Spleen (tissue), 11 donors: ENCODE measurements around the gene AMN. TPM values are rescaled to one million over a fixed set of nuclear protein-coding genes. Genes with fewer than 3 reads are reported as not detected.

Experiments
- DNase-seq: peaks from one replicate; pipeline ENCODE4 v3.0.0-alpha.2; 2020
- H3K27ac ChIP-seq, 8 donors: fragments of 200-600 bp; sonication (generic) in 7 of 8; 1 replicate in 4 of 8; 2 replicates in 4 of 8; pipeline versions ENCODE4 v1.5.0 to v1.8.0; 2016 to 2021; ENCODE audit warnings: inconsistent platforms in 4 of 8, mild to moderate bottlenecking in 4 of 8, moderate library complexity in 1 of 8
- H3K27me3 ChIP-seq, 7 donors: fragments of 200-600 bp; sonication (generic) in 6 of 7; replicated peaks in 1 of 7; 1 replicate in 4 of 7; 2 replicates in 3 of 7; pipeline versions ENCODE4 v1.5.0 to v1.8.0; 2016 to 2021; ENCODE audit warnings: inconsistent platforms in 3 of 7, mild to moderate bottlenecking in 1 of 7
- H3K36me3 ChIP-seq, 6 donors: fragments of 200-600 bp; sonication (generic) in 5 of 6; 1 replicate in 4 of 6; 2 replicates in 2 of 6; pipeline versions ENCODE4 v1.5.0 to v1.8.0; 2016 to 2021; ENCODE audit warnings: inconsistent platforms in 2 of 6
- H3K4me1 ChIP-seq, 6 donors: fragments of 200-600 bp; sonication (generic) in 5 of 6; 1 replicate in 3 of 6; 2 replicates in 3 of 6; pipeline versions ENCODE4 v1.5.0 to v1.8.0; 2016 to 2021; ENCODE audit warnings: inconsistent platforms in 3 of 6
- H3K4me3 ChIP-seq, 8 donors: fragments of 200-600 bp; sonication (generic) in 7 of 8; 1 replicate in 4 of 8; 2 replicates in 4 of 8; pipeline versions ENCODE4 v1.5.0 to v1.8.0; 2016 to 2021; ENCODE audit warnings: inconsistent platforms in 4 of 8, mild to moderate bottlenecking in 4 of 8, moderate library complexity in 2 of 8
- H3K9me3 ChIP-seq, 8 donors: fragments of 200-600 bp; sonication (generic) in 7 of 8; 1 replicate in 4 of 8; 2 replicates in 4 of 8; pipeline versions ENCODE4 v1.5.0 to v1.8.0; 2016 to 2021; ENCODE audit warnings: inconsistent platforms in 4 of 8
- CTCF ChIP-seq, 11 experiments: fragments of 200-600 bp in 7 of 11; fragments of 450-650 bp in 4 of 11; sonication (generic) in 4 of 11; IDR thresholded peaks in 8 of 11; conservative IDR thresholded peaks in 3 of 11; 1 replicate in 7 of 11; 2 replicates in 4 of 11; pipeline versions ENCODE4 v1.4.0 to v1.8.0; 2016 to 2021; ENCODE audit warnings: antibody characterized with exemption in 11 of 11, inconsistent platforms in 4 of 11, mild to moderate bottlenecking in 1 of 11
- POLR2A ChIP-seq, 3 donors: fragments of 450-650 bp; IDR thresholded peaks; one replicate each; pipeline ENCODE4 v1.5.1; 2017; ENCODE audit warnings: antibody characterized with exemption in 3 of 3, mild to moderate bottlenecking in 1 of 3
- POLR2AphosphoS5 ChIP-seq, 3 donors: sonication (generic); formaldehyde crosslinking; IDR thresholded peaks; one replicate each; pipeline ENCODE4 v1.5.1; 2017; ENCODE audit warnings: antibody characterized with exemption in 3 of 3
- WGBS, 5 donors: extraction: QIAGEN DNeasy Blood & Tissue Kit in 3 of 5; methylation state at CpG; one replicate each; pipeline versions ENCODE4 v1.1.5 to v1.1.7; 2013 to 2018; 5-methylcytosine and 5-hydroxymethylcytosine counted together
- intact Hi-C: fragments of 100-400 bp; cut with DNase I; formaldehyde crosslinking; loops from one replicate; pipeline ENCODE4 v1.15.0; 2023; ENCODE audit warnings: low total_unique reads
- polyA plus RNA-seq, 3 donors: library from polyadenylated mRNA; stranded (reverse); fragments of 200-250 nt; gene quantifications; one replicate each; pipeline ENCODE4 v1.2.1, GENCODE V29; 2013
- total RNA-seq, 7 donors: library from RNA; depleted of rRNA in 3 of 7; stranded (reverse); fragments of >200 nt in 3 of 7; fragmentation: NEBNext Ultra II Directional in 4 of 7; extraction: Animal tissue kit (Norgen Biotek cat#: 25700) in 4 of 7; gene quantifications; one replicate each; pipeline versions ENCODE4 v1.1.0 to v1.2.1, GENCODE V29; 2016 to 2021
- donor health status: healthy with polysubstance abuse.
- donor health status: DM: no; HTN: no; CAD: no; lungs with moderate emphysema.
- donor health status: DM: no; HTN: no; CAD: no.
- donor health status: Bipolar disorder and iron deficiency.
- donor health status: healthy.
- donor health status: DM: no; HTN: no; CAD: no.
- donor health status: DM: yes; HTN: yes; CAD: no.

Gene AMN
- total and polyA plus RNA-seq, 10 donors: 0.65 to 3.0 (median 2.2) TPM

GRCh38 chr14:102980409-102980810 is 57.9 kb downstream of the AMN start:
- Histone ChIP-seq H3K27me3 (no peaks in the 10 kb centered on the region), H3K4me1 (peaks cover 0 to under 1% (median 0%) of the 10 kb centered on the region in 6 donors), H3K9me3 (no peaks in the 10 kb centered on the region), H3K4me3 (no peak overlapping the region), H3K27ac (peak overlapping the region in 1 of 8 donors; percentile 10), H3K36me3 (peaks cover 0 to 100% (median 52%) of the 10 kb centered on the region in 6 donors)
- intact Hi-C loops: no loop called here
- TF ChIP-seq POLR2AphosphoS5 (IDR thresholded peaks at IDR 0.05) (no peak), POLR2A (IDR thresholded peaks at IDR 0.05) (no peak), CTCF (IDR thresholded peaks at IDR 0.05 in 8 of 11, conservative IDR thresholded peaks at IDR 0.05 in 3 of 11) (no peak)
- peak; percentile 39 for DNase-seq
- 74 to 86% (median 75%) methylated on average over 8 of the region's 8 CpGs for WGBS, 5 donors

Other genes starting within 250 kb of the AMN start
- 10 to 100 TPM; 32.8 to 61.5 (median 43.5) TPM for gene TRAF3, start 145.2 kb upstream of the AMN start, total RNA-seq
- gene TRAF3, start 145.2 kb upstream of the AMN start, polyA plus RNA-seq: 10 to 100 TPM; 11.1 to 14.5 (median 12.0) TPM
- gene CDC42BPB, start 134.9 kb downstream of the AMN start, total RNA-seq: 10 to 100 TPM; 40.2 to 94.5 (median 79.6) TPM
- gene CDC42BPB, start 134.9 kb downstream of the AMN start, polyA plus RNA-seq: 10 to 100 TPM in 2 of 3 donors, 1 to 10 TPM in 1; 6.4 to 22.6 (median 10.1) TPM
- not detected for gene LBHD2, start 161.5 kb downstream of the AMN start, total RNA-seq
- under 1 TPM in 2 of 3 donors, not detected in 1; 0.52 to 0.55 TPM for gene LBHD2, start 161.5 kb downstream of the AMN start, polyA plus RNA-seq
- 10 to 100 TPM in 4 of 7 donors, 1 to 10 TPM in 3; 2.0 to 30.0 (median 10.5) TPM for gene EXOC3L4, start 172.1 kb downstream of the AMN start, total RNA-seq
- gene EXOC3L4, start 172.1 kb downstream of the AMN start, polyA plus RNA-seq: 10 to 100 TPM; 18.5 to 39.2 (median 25.4) TPM
- 100 to 1,000 TPM; 147 to 297 (median 261) TPM for gene TNFAIP2, start 200.8 kb downstream of the AMN start, total RNA-seq
- gene TNFAIP2, start 200.8 kb downstream of the AMN start, polyA plus RNA-seq: 100 to 1,000 TPM in 2 of 3 donors, 10 to 100 TPM in 1; 90.2 to 410 (median 391) TPM